ENCODE measurements around the gene GRM8.

GRCh38 chr7:126689037-126689436 lies 563.7 kb downstream of the GRM8 start:
- no peak for TF ChIP-seq CTCF (conservative IDR thresholded peaks at IDR 0.05)
- TF ChIP-seq ZFX (IDR thresholded peaks at IDR 0.05) = no peak
